Frontal cortex (tissue), 4 donors: ENCODE results near the gene OR56A5. TPM values are rescaled to one million over a fixed set of nuclear protein-coding genes. Genes with fewer than 3 reads are reported as not detected.

Experiments
- DNase-seq, 2 donors: peaks; one replicate each; pipeline ENCODE4 v3.0.0; 2012; ENCODE audit warnings: low spot score in 2 of 2
- FAIRE-seq: peaks from 2 replicates; lab custom pipeline; 2012; peaks lifted over from hg19 to GRCh38; lab: Jason Lieb, UNC
- small RNA-seq: library from RNA; depleted of rRNA; stranded (forward); fragments of <200 nt; gene quantifications from one replicate; pipeline ENCODE3, GENCODE V24; 2014
- total RNA-seq: library from RNA; depleted of rRNA; stranded (reverse); fragments of >200 nt; gene quantifications from one replicate; pipeline ENCODE4 v1.2.3, GENCODE V29; 2014
- donor health status: control.
- donor health status: control.
- donor health status: control.

OR56A5 gene
- total RNA-seq, 1 donor from 2014 or later, result not detected

DNA sequence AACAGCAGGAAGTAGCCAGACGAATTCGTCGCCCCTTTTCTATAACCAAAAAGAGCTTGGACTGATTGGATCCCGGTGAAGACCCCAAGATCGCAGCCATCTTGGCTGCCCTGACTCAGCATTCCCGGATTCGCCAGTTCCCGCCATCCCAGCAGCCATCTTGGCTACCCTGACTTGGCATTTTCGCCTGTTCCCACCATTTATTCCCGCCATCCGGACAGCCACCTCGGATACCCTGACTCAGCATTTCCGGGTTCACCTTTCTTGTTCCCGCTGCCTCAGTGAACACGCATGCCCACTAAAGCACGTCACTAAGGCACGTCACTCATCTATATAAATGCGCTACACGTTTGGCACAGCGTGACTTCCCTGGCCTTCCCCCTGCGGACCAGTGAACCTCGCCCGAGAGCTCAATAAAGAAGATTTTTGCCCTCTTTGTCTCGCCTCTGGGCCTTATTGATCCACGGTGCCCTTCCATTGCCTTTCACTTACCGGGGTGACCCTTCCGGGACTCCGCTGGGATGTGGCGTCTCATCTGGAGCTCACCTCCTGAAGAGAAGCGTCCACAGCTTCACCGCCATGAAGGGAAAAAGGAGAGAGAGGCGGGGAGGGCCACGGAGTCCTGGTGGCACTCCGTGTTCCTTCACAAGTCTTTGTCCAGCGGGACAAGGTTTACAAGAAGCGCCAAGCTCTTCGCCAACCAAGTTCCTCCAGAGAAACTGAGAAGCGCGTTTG lies 30.3 kb downstream of the OR56A5 start:
- DNase-seq (no peak), FAIRE-seq (no peak)

DNA sequence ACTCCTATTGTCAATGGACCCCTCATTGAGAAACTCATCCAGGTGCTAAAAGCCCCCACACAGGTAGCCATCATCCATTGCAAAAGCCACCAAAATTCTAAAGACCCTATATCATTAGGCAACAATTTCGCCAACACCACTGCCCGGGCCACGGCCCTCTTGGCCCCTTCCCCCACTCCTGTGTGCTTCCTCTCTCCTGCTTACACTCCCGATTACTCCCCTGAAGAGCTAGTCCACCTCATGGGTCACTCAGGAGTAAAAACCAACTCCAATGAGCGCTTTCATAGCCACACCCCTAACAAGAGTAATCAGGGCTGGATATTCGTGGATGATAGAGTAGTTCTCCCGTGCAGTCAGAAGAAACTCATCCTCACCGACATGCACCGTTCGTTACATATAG lies 35.2 kb downstream of the OR56A5 start:
- FAIRE-seq (no peak), DNase-seq (no peak)

DNA sequence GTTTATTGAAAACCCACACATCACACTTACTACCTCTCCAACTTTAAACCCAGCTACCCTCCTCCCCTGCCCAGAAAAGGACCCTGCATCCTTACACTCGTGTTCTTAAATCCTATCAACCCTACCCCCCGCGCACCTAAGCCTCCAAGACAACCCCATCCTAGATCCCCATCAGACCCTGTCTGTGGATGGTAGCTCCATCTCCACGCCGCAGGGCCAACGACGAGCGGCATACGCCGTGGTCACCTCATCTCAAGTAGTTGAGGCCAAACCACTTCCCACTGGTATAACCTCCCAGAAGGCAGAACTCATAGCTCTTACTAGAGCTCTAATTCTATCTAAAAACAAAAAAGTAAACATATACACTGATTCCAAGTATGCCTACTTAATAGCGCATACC lies 35.6 kb downstream of the OR56A5 start:
- FAIRE-seq (no peak), DNase-seq (no peak)

DNA sequence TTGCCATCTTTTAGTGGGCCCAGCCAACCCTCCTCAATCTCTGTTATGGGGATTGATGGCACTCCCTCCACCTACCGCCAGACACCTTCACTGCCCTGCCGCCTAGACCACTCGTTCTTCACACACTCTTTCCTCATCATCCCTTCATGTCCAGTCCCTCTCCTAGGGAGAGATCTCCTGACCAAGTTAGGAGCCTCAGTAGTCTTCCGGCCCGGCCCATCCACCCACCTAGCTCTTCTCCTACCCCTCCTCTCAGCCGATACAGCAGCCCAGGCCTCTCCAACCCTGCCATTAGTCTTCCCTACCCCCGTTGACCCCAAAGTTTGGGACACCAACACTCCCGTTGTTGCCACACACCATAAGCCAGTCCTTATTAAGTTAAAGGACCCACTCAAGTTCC lies 37.2 kb downstream of the OR56A5 start:
- FAIRE-seq (no peak), DNase-seq (no peak)

DNA sequence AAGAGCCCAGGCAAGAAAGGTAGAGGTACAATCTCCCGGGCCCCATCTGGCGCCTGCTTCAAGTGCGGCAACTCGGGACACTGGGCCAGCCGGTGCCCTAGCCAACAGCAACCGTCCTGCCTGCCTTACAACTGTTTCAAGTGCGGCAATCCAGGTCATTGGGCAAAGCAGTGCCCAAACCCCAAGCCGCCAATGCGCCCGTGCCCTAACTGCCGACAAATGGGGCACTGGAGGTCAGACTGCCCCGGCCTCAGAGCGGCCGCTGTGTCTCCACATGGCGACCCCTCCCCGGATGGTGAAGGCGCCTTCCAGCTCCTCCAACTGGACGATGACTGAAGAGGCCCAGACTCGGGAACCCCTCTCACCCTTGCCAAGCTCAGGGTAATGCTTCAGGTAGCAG lies 37.7 kb downstream of the OR56A5 start:
- no peak for FAIRE-seq
- DNase-seq, result no peak

DNA sequence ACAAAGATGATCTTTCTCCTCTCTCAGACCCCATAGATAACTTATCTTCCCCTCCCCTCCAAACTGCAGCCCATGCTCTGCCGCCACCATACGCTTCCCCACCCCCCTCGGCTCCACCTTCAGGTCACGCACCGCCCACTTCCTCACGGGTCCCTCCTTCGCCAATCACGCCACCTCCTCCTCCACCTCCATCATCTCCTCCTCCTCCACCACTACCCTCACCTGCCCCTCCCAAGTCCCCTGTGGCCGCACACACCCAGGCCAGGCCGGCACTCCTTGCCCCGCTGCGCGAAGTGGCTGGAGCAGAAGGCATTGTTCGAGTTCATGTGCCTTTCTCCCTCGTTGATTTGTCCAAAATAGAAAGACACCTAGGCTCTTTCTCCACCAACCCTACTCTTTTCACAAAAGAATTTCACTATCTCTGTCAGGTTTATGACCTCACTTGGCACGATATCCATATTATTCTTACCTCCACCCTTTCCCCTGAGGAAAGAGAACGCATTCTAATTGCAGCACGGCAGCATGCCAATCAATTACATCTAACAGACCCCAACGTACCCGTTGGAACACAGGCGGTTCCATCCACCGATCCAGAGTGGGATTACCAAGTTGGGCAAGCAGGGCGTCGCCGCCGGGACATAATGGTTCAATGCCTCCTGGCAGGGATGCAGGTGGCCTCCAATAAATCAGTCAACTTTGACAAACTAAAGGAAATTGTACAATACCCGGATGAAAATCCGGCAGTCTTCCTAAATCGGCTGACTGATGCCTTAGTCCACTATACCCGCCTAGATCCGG lies 38.5 kb downstream of the OR56A5 start:
- DNase-seq (no peak), FAIRE-seq (no peak)

DNA sequence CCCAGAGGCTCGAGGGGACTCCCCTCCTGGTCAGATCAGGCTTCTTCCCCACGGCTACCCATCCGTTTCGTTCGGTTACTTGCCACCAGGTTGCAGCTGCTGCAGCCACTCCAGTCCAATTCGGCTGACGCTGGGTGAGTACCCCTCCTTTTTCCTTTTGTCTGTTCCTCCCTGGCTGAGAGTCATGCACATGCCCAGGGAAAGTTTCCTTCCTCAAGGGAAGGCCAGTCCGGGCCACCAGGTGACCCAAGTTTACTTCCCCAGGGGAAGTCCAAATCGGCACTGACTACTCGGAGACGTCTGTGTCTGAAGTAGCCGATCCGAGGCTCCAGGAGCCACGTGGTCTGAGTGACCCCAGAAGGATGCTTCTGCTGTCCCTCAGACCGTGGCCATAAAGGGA lies 39.5 kb downstream of the OR56A5 start:
- DNase-seq (no peak), FAIRE-seq (no peak)

DNA sequence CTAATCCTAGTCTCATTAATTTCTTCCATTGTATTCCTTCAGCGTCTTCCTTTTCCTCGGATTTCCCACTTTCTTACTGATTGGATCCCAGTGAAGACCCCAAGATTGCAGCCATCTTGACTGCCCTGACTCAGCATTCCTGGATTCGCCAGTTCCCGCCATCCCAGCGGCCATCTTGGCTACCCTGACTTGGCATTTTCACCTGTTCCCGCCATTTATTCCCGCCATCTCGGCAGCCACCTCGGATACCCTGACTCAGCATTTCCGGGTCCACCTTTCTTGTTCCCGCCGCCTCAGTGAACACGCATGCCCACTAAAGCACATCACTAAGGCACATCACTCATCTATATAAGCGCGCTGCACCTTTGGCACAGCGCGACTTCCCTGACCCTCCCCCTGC lies 40.0 kb downstream of the OR56A5 start:
- FAIRE-seq, result no peak
- no peak for DNase-seq

DNA sequence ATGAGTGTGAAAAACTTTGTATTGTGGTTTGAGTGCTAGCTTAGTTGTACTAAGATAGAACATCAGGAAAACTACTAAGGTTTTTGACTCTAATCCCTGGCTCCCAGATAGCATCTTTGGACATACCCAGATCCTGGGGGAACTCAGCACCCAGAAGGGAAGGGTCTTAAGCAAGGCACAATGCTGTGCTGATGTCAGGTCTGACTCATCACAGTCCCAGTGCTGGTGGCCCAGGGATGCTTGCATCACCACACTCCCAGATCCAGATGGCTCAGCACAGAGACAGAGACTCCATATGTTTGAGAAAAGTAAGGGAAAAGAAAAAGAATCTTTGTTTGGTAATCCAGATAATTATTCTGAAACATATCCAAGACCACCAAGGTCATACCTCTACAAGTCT lies 44.5 kb downstream of the OR56A5 start:
- DNase-seq, result no peak
- no peak for FAIRE-seq

DNA sequence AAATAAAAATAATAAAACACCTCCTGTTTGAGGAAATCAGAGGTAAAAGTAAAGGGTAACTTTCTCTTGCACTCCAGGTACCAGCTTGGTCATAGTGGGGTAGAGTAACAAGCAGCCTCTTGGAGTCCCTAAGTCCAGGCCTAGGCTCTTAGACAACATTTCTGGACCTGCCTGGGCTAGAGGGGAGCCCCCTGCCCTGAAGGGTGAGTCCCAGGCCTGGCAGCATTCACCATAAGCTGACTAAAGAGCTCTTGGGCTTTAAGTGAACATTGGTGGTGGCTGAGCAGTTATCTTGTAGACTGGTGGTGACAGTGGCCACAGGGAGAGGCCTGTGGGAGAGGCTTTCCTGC lies 44.9 kb downstream of the OR56A5 start:
- FAIRE-seq (no peak), DNase-seq (no peak)

DNA sequence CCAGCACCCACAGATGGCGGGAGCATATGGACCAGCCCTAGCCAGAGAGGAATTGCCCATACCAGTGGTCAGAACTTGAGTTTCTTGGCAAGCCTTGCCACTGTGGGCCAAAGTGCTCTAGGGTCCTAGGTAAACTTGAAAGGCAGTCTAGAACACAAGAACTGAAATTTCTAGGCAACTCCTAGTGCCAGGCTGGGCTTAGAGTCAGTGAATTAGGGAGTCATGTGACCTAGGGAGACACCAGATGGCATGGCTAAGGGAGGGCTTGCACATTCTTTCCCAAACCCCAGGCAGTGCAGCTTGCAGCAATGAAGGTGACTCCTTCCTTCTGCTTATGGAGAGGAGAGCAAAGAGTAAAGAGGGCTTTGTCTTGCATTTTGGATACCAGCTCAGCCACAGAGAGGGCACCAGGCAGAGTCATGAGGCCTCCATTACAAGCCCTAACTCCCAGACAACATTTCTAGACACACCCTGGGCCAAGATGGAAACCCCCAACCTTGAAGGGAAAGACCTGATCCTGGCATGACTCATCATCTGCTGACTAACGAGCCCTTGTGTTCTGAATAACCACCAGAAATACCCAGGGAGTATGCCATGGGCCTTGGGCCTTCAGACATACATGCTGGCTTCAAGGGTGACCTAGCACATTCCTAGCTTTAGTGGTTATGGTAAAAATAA lies 45.4 kb downstream of the OR56A5 start:
- no peak for DNase-seq
- FAIRE-seq, result no peak

Small RNA genes within 50 kb of the gene (small RNA-seq; reads per million reads assigned to genes)
- gene RNA5SP329, result not detected

Other genes starting within 250 kb of the OR56A5 start
- not detected for gene OR56B1, start 232.0 kb downstream of the OR56A5 start, total RNA-seq
- not detected for gene OR52N4, start 214.3 kb downstream of the OR56A5 start, total RNA-seq
- gene OR52N5, start 185.1 kb downstream of the OR56A5 start, total RNA-seq, result not detected
- not detected for gene OR52N1, start 177.2 kb downstream of the OR56A5 start, total RNA-seq
- not detected for gene OR52N2, start 159.6 kb downstream of the OR56A5 start, total RNA-seq
- gene OR52E6, start 126.6 kb downstream of the OR56A5 start, total RNA-seq, result not detected
- not detected for gene OR52E8, start 110.8 kb downstream of the OR56A5 start, total RNA-seq
- not detected for gene OR52E4, start 87.9 kb downstream of the OR56A5 start, total RNA-seq
- not detected for gene OR52E5, start 75.3 kb downstream of the OR56A5 start, total RNA-seq
- not detected for gene OR56A3, start 26.2 kb downstream of the OR56A5 start, total RNA-seq
- 0.41 TPM for gene OR52L1, start 18.5 kb upstream of the OR56A5 start, total RNA-seq
- under 0.01 TPM for gene OR56A4, start 38.5 kb upstream of the OR56A5 start, total RNA-seq
- under 0.01 TPM for gene OR56A1, start 62.3 kb upstream of the OR56A5 start, total RNA-seq
- not detected for gene OR56B4, start 139.2 kb upstream of the OR56A5 start, total RNA-seq
- not detected for gene OR52B2, start 201.8 kb upstream of the OR56A5 start, total RNA-seq
- not detected for gene OR52W1, start 230.7 kb upstream of the OR56A5 start, total RNA-seq
- gene C11orf42, start 237.1 kb upstream of the OR56A5 start, total RNA-seq, result not detected